GM19193 (cell line): Measurements from ENCODE around the gene AQP3.

Source experiments
- POLR2A ChIP-seq: IDR thresholded peaks from 4 replicates; pipeline ENCODE4 v1.6.1; 2011; ENCODE audit not compliant: insufficient read depth, insufficient read length; ENCODE audit errors: extremely low read depth

Gene AQP3

GRCh38 chr9:33436445-33436844, 10.9 kb downstream of the AQP3 start:
- no peak for TF ChIP-seq POLR2A

- TF ChIP-seq POLR2A: no peak
Measured at GRCh38 chr9:33435821-33436277, 11.5 kb downstream of the AQP3 start.

- no peak for TF ChIP-seq POLR2A
Measured at GRCh38 chr9:33434317-33435105, 12.9 kb downstream of the AQP3 start.

- TF ChIP-seq POLR2A: no peak
Measured at GRCh38 chr9:33433871-33434270, 13.5 kb downstream of the AQP3 start.

- TF ChIP-seq POLR2A: no peak
Measured at GRCh38 chr9:33431420-33431819, 16.0 kb downstream of the AQP3 start.

- TF ChIP-seq POLR2A: no peak
Measured at GRCh38 chr9:33430942-33431341, 16.5 kb downstream of the AQP3 start.

- TF ChIP-seq POLR2A: no peak
Measured at GRCh38 chr9:33429256-33429985, 18.0 kb downstream of the AQP3 start.

GRCh38 chr9:33426843-33427293, 20.5 kb downstream of the AQP3 start:
- no peak for TF ChIP-seq POLR2A

- TF ChIP-seq POLR2A: no peak
Measured at GRCh38 chr9:33425128-33425533, 22.3 kb downstream of the AQP3 start.

GRCh38 chr9:33419708-33420303, 27.6 kb downstream of the AQP3 start:
- TF ChIP-seq POLR2A: no peak

GRCh38 chr9:33418090-33418489, 29.3 kb downstream of the AQP3 start:
- no peak for TF ChIP-seq POLR2A

GRCh38 chr9:33416996-33417395, 30.4 kb downstream of the AQP3 start:
- TF ChIP-seq POLR2A: no peak

GRCh38 chr9:33415501-33416038, 31.8 kb downstream of the AQP3 start:
- no peak for TF ChIP-seq POLR2A

- TF ChIP-seq POLR2A: no peak
Measured at GRCh38 chr9:33414889-33415500, 32.4 kb downstream of the AQP3 start.

- TF ChIP-seq POLR2A: no peak
Measured at GRCh38 chr9:33414268-33414667, 33.1 kb downstream of the AQP3 start.
